Esophagus (tissue), 2 donors: ENCODE data around the gene TICAM1. TPM values are rescaled to one million over a fixed set of nuclear protein-coding genes. Genes with fewer than 3 reads are reported as not detected.
"Not testable (repeated sequence)": the region's sequence is repeated elsewhere in the genome, so short reads cannot be mapped to it uniquely, and the experiment has no call there.

Experiments used
- H3K27ac ChIP-seq, 2 donors: one replicate each; pipeline ENCODE4 v1.5.1; 2013; ENCODE audit warnings: low read depth in 2 of 2, mild to moderate bottlenecking in 2 of 2, inconsistent platforms in 1 of 2, low read length in 1 of 2, moderate library complexity in 1 of 2
- H3K27me3 ChIP-seq, 2 donors: one replicate each; pipeline ENCODE4 v1.6.1; 2013; ENCODE audit warnings: low read length in 2 of 2, control low read depth in 1 of 2, mild to moderate bottlenecking in 1 of 2; ENCODE audit not compliant: insufficient read depth in 2 of 2, control insufficient read depth in 1 of 2
- H3K36me3 ChIP-seq, 2 donors: one replicate each; pipeline ENCODE4 v1.6.1; 2013; ENCODE audit warnings: low read length in 1 of 2; ENCODE audit not compliant: control insufficient read depth in 2 of 2, insufficient read depth in 2 of 2
- H3K4me1 ChIP-seq, 2 donors: one replicate each; pipeline ENCODE4 v1.6.1; 2013; ENCODE audit warnings: low read length in 1 of 2; ENCODE audit not compliant: control insufficient read depth in 2 of 2, insufficient read depth in 2 of 2
- H3K4me3 ChIP-seq, 2 donors: one replicate each; pipeline ENCODE4 v1.5.1; 2013; ENCODE audit warnings: low read length in 2 of 2, mild to moderate bottlenecking in 2 of 2, low read depth in 1 of 2, moderate library complexity in 1 of 2
- H3K9me3 ChIP-seq, 2 donors: one replicate each; pipeline ENCODE4 v1.6.1; 2013; ENCODE audit warnings: mild to moderate bottlenecking in 2 of 2, low read depth in 1 of 2, low read length in 1 of 2, moderate library complexity in 1 of 2; ENCODE audit not compliant: control insufficient read depth in 2 of 2, insufficient read depth in 1 of 2
- WGBS, 2 donors: extraction: QIAGEN DNeasy Blood & Tissue Kit; methylation state at CpG; one replicate each; pipeline ENCODE4 v1.1.7; 2013; 5-methylcytosine and 5-hydroxymethylcytosine counted together
- polyA plus RNA-seq, 2 donors: library from polyadenylated mRNA; stranded (reverse); fragments of 200-250 nt; gene quantifications; one replicate each; pipeline ENCODE4 v1.2.3, GENCODE V29; 2013
- donor health status: healthy with polysubstance abuse.
- donor health status: Bipolar disorder and iron deficiency.

TICAM1 gene
- polyA plus RNA-seq, 2 donors, result 40.8 to 50.4 TPM

DNA sequence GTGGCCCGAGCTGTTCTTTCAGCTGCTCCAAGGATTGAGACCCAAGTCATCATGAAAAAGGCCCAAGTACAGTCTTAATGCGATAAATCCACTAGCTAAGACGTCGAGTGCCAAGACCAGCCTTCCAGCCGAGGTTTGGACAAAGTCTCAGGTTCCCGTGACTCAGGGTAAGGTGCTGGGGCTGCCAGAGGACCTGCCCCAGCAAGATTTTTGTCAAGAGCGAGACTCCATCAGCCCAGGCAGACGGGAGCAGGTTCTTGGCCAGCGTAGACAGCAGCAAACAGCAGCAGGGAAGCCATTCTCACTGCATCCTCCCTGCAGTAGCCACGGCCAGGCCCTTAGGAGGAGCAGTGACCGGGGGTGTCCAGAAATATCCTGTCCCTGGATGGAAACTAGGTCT lies 36.5 kb downstream of the TICAM1 start:
- Histone ChIP-seq H3K36me3 (peaks cover 6 to 17% of the 10 kb centered on the region in 2 donors), H3K27ac (peak overlapping the region; percentile 81 to 92), H3K9me3 (no peaks in the 10 kb centered on the region), H3K27me3 (no peaks in the 10 kb centered on the region), H3K4me3 (peak overlapping the region in 1 of 2 donors; percentile 22), H3K4me1 (peaks cover 0 to 21% of the 10 kb centered on the region in 2 donors)
- 53 to 62% methylated on average over 11 of the region's 11 CpGs for WGBS, 2 donors

DNA sequence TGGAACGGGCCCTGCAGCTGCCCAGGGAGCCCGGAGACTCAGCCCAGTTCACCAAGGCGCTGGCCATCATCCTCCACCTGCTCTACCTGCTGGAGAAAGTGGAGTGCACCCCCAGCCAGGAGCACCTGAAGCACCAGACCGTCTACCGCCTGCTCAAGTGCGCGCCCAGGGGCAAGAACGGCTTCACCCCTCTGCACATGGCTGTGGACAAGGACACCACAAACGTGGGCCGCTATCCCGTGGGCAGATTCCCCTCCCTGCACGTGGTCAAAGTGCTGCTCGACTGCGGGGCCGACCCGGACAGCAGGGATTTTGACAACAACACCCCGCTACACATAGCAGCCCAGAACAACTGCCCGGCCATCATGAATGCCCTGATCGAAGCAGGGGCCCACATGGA lies 38.2 kb downstream of the TICAM1 start:
- 80 to 84% methylated on average over 19 of the region's 19 CpGs for WGBS, 2 donors
- H3K9me3 ChIP-seq, H3K27ac ChIP-seq, H3K4me3 ChIP-seq, H3K27me3 ChIP-seq: not testable (repeated sequence)
- Histone ChIP-seq H3K36me3 (peaks cover 6 to 13% of the 10 kb centered on the region in 2 donors), H3K4me1 (peaks cover 0 to 21% of the 10 kb centered on the region in 2 donors)

DNA sequence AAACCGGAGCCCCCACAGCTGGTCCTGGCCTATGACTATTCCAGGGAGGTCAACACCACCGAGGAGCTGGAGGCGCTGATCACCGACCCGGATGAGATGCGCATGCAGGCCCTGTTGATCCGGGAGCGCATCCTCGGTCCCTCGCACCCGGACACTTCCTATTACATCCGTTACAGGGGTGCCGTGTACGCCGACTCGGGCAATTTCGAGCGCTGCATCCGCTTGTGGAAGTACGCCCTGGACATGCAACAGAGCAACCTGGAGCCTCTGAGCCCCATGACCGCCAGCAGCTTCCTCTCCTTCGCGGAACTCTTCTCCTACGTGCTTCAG lies 38.7 kb downstream of the TICAM1 start:
- H3K9me3 ChIP-seq, H3K27me3 ChIP-seq: not testable (repeated sequence)
- WGBS, 2 donors, result 79 to 82% methylated on average over 21 to 24 of the region's 24 CpGs
- Histone ChIP-seq H3K4me1 (peaks cover 0 to 21% of the 10 kb centered on the region in 2 donors), H3K36me3 (peaks cover 6 to 13% of the 10 kb centered on the region in 2 donors), H3K27ac (peak overlapping the region in 1 of 2 donors; percentile 21), H3K4me3 (peak overlapping the region; percentile 83 to 95)

DNA sequence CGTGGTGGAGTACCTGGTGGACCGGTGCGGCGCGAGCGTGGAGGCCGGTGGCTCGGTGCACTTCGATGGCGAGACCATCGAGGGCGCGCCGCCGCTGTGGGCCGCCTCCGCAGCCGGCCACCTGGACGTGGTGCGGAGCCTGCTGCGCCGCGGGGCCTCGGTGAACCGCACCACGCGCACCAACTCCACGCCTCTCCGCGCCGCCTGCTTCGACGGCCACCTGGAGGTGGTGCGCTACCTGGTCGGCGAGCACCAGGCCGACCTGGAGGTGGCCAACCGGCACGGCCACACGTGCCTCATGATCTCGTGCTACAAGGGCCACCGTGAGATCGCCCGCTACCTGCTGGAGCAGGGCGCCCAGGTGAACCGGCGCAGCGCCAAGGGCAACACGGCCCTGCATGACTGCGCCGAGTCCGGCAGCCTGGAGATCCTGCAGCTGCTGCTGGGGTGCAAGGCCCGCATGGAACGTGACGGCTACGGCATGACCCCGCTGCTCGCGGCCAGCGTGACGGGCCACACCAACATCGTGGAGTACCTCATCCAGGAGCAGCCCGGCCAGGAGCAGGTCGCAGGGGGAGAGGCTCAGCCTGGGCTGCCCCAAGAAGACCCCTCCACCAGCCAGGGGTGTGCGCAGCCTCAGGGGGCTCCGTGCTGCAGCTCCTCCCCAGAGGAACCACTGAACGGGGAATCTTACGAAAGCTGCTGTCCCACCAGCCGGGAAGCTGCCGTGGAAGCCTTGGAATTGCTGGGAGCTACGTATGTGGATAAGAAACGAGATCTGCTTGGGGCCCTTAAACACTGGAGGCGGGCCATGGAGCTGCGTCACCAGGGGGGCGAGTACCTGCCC lies 39.3 kb downstream of the TICAM1 start:
- WGBS, 2 donors, result 7 to 8% methylated on average over 74 to 75 of the region's 75 CpGs
- Histone ChIP-seq H3K4me3 (peak overlapping the region; percentile 83 to 95), H3K36me3 (peaks cover 6 to 13% of the 10 kb centered on the region in 2 donors), H3K27ac (peak overlapping the region; percentile 92), H3K4me1 (peaks cover 0 to 21% of the 10 kb centered on the region in 2 donors)
- H3K27me3 ChIP-seq, H3K9me3 ChIP-seq: not testable (repeated sequence)

DNA sequence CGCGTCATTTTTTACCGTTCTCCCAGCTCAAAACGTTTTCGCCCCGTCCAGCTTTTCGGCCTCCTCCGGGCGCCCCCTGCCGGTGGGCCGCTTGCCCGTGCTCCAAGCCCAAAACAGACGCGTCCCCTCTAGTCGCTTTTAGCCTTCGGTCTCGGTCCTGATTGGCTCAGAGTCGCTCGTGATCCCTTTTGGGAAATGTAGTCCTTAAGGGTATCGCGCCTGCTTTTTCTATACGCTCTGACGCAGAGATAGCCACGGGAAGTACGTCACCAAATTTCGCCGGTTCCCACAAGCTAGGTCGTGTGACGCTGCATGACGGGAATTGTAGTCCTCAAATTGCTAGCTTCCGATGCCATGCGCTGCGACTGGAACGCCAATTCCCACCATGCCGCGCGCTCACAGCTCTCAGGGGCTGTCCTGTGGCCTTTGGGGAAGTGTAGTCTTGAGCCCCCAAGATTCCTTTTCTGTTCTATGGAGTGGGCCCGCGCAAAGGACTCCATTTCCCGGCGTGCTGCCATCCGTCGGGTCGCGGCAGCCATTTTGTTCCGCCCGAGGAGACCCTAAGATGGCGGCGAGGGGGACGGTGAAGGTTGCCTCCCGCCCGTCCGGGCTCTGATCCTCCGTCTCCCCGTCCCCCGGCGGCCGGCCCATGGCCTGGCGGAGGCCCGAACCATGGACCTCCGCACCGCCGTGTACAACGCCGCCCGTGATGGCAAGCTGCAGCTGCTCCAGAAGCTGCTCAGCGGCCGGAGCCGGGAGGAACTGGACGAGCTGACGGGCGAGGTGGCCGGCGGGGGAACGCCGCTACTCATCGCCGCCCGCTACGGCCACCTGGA lies 40.1 kb downstream of the TICAM1 start, which contains the start of gene FEM1A:
Gene FEM1A (plus strand): TSS at position 552 of the 836 bp plus-strand sequence. CDS start 121 bp downstream, at position 673.
- H3K27me3 ChIP-seq, result no peaks in the 10 kb centered on the region
- H3K36me3 ChIP-seq, result peaks cover 1 to 13% of the 10 kb centered on the region in 2 donors
- WGBS, 2 donors, result 0 to 1% methylated on average over 75 to 80 of the region's 80 CpGs
- no peaks in the 10 kb centered on the region for H3K9me3 ChIP-seq
- peaks cover 0 to 21% of the 10 kb centered on the region in 2 donors for H3K4me1 ChIP-seq
- peak within 1 kb of the TSS; percentile 92 for H3K27ac ChIP-seq
- H3K4me3 ChIP-seq, result peak within 1 kb of the TSS; percentile 83 to 95

DNA sequence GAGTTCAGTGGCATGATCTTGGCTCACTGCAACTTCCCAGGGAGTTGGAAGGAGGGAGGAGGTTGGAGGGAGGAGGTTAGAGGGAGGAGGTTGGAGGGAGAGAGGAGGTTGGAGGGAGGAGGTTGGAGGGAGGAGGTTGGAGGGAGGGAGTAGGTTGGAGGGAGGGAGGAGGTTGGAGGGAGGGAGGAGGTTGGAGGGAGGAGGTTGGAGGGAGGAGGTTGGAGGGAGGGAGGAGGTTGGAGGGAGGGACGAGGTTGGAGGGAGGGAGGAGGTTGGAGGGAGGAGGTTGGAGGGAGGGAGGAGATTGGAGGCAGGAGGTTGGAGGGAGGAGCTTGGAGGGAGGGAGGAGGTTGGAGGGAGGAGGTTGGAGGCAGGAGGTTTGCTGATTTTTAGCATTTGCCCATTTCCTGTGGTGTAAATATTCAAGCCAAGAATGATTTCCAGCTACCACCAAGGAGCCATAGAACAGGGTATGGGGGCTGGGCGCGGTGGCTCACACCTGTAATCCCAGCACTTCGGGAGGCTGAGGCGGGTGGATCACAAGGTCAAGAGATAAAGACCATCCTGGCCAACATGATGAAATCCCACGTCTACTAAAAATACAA lies 45.0 kb downstream of the TICAM1 start:
- H3K27ac ChIP-seq, H3K4me3 ChIP-seq, H3K36me3 ChIP-seq, H3K27me3 ChIP-seq, H3K9me3 ChIP-seq, H3K4me1 ChIP-seq: not testable (repeated sequence)
- 76 to 85% methylated on average over 5 of the region's 6 CpGs for WGBS, 2 donors

DNA sequence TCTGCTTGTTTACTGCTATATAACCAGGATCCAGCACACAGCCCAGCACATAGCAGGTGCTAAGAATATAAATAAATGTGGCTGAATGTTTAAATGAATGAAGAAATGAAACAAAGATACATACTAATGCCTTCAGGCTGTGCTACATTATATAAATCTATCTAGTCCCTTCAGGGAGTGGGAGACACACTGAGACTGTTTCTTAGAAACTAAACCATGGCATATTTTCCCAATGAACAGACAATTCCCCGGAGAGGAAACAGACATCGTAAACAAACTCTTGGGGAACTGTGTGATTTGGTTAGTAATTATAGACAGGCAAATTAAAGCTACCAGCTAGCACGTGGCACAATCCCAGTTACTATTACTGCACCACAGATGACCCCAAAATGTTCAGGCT lies 49.7 kb downstream of the TICAM1 start:
- Histone ChIP-seq H3K9me3 (peaks cover 0 to 4% of the 10 kb centered on the region in 2 donors), H3K36me3 (no peaks in the 10 kb centered on the region), H3K27ac (no peak overlapping the region), H3K4me3 (no peak overlapping the region), H3K4me1 (no peaks in the 10 kb centered on the region), H3K27me3 (peaks cover 0 to 2% of the 10 kb centered on the region in 2 donors)
- 48 to 51% methylated on average over 3 of the region's 3 CpGs for WGBS, 2 donors

DNA sequence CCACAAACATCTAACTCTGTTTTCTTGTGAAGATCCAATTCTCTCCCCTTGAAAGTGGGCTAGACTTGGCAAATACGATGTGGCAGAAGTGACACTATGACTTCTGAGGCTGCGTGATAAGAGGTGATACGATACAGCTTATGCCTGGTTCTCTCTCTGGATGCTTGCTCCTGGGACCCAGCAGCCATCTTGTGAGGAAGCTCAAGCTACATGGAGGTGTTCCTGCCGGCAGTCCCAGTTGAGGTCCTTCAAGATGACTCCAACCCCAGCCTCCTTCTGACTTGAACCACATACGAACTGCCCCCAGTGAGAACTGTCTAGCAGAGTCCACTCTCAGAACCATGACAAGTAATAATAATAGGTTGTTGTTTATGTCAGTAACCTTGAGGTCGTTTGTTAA lies 50.7 kb downstream of the TICAM1 start:
- H3K27ac ChIP-seq, result no peak overlapping the region
- H3K4me1 ChIP-seq, result no peaks in the 10 kb centered on the region
- H3K9me3 ChIP-seq, result peaks cover 0 to 4% of the 10 kb centered on the region in 2 donors
- H3K4me3 ChIP-seq, result no peak overlapping the region
- H3K36me3 ChIP-seq, result no peaks in the 10 kb centered on the region
- WGBS, 2 donors, result 74 to 81% methylated on average over 6 of the region's 6 CpGs
- H3K27me3 ChIP-seq, result peaks cover 0 to 2% of the 10 kb centered on the region in 2 donors

DNA sequence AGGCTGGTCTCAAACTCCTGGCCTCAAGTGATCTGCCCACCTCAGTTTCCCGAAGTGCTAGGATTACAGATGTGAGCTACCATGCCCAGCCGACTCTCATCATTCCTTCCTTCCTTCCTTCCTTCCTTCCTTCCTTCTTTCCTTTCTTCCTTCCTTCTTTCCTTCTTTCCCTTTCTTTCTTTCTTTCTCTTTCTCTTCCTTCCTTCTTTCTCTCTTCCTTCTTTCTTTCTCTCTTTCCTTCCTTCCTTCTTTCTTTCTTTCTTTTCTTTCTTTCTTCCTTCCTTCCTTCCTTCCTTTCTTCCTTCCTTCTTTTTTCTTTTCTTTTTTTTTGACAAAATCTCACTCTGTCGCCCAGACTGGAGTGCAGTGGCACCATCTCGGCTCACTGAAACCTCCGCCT lies 53.4 kb downstream of the TICAM1 start:
- not testable (repeated sequence) for H3K4me1 ChIP-seq, H3K4me3 ChIP-seq, H3K9me3 ChIP-seq, H3K36me3 ChIP-seq, H3K27ac ChIP-seq, H3K27me3 ChIP-seq
- WGBS, 2 donors, result 82 to 85% methylated on average over 5 of the region's 5 CpGs
